Measurements from ENCODE around the gene RDH5. TPM values are rescaled to one million over a fixed set of nuclear protein-coding genes. Genes with fewer than 3 reads are reported as not detected.

The RDH5 gene
- total RNA-seq, 1 experiment from 2014 or later, result 6.2 TPM

GRCh38 chr12:55697686-55698085 is 22.5 kb upstream of the RDH5 start (continued):
- TF ChIP-seq ELF1 (IDR thresholded peaks at IDR 0.05; ENCODE audit: borderline replicate concordance, low read depth), result no peak
- no peak for TF ChIP-seq ATF3 (IDR thresholded peaks at IDR 0.05)
- TF ChIP-seq JUND (IDR thresholded peaks at IDR 0.05), result no peak
- TF ChIP-seq ZNF274 (IDR thresholded peaks at IDR 0.05; ENCODE audit: low read depth, low read length), result no peak
- no peak for TF ChIP-seq POLR2A (IDR thresholded peaks at IDR 0.05; ENCODE audit: borderline replicate concordance, extremely low read depth, insufficient read depth, insufficient read length)
- no peak for TF ChIP-seq CEBPB (IDR thresholded peaks at IDR 0.05; ENCODE audit: low read depth)
- no peak for TF ChIP-seq ZFX (IDR thresholded peaks at IDR 0.05)
- no peak for TF ChIP-seq MAX (IDR thresholded peaks at IDR 0.05)

- Histone ChIP-seq H3K4me1 (ENCODE audit: control insufficient read depth in 1 of 2, insufficient read depth in 2 of 2, low read length in 2 of 2) (peaks cover 0 to 4% of the 10 kb centered on the region in 2 experiments; a peak in 1 of 4 replicates), H3K9ac (ENCODE audit: low read length) (no peak overlapping the region), H3K79me2 (ENCODE audit: insufficient read depth, low read length) (no peaks in the 10 kb centered on the region), H3K9me2 (ENCODE audit: insufficient read depth) (no peaks in the 10 kb centered on the region), H3K4me3 (replicated peaks in 1 of 2; ENCODE audit: low read depth in 1 of 2, low read length in 2 of 2) (no peak overlapping the region), H3K36me3 (ENCODE audit: control insufficient read depth in 1 of 2, insufficient read depth in 2 of 2, low read length in 2 of 2) (no peaks in the 10 kb centered on the region), H2AFZ (ENCODE audit: low read depth, low read length, poor library complexity, severe bottlenecking) (no peak overlapping the region), H3K4me2 (ENCODE audit: low read length) (no peak overlapping the region), H4K20me1 (ENCODE audit: insufficient read depth) (no peaks in the 10 kb centered on the region), H3K27ac (ENCODE audit: low read depth, low read length) (no peak overlapping the region), H3K9me3 (ENCODE audit: control insufficient read depth in 1 of 2, insufficient read depth in 1 of 2, low read depth in 1 of 2, low read length in 2 of 2) (no peaks in the 10 kb centered on the region), H3K27me3 (ENCODE audit: insufficient read depth, low read length) (no peaks in the 10 kb centered on the region)
- intact Hi-C loops (cut with micrococcal nuclease), result no loop called here
- BruUV-seq (replicated peaks), result no TSS peak
- no peak for TF ChIP-seq FOSL1 (IDR thresholded peaks at IDR 0.05; ENCODE audit: low read depth)
- no peak for TF ChIP-seq ELF1 (IDR thresholded peaks at IDR 0.05; ENCODE audit: borderline replicate concordance, low read depth)
- TF ChIP-seq SRF (IDR thresholded peaks at IDR 0.05; ENCODE audit: low read depth), result no peak
- no peak for TF ChIP-seq EGR1 (IDR thresholded peaks at IDR 0.05; ENCODE audit: low read depth)
- ChIA-PET POLR2A (no interaction called here), CTCF (no interaction called here), RAD21 (ENCODE audit: low non-redundant PET in 1 of 2, low total read pairs in 2 of 2, uncharacterized antibody in 2 of 2, unreplicated experiment in 2 of 2) (no interaction called here)
- ATAC-seq (no peak), DNase-seq (ENCODE audit: low read depth, low spot score) (no peak)
These were observed 21.8 kb upstream of the RDH5 start for GRCh38 chr12:55698241-55698955.
